Activated naive CD4-positive, alpha-beta T cell treated with anti-CD3 and anti-CD28 coated beads for 36 hours (primary cell): ENCODE results near the gene TEX51. TPM values are rescaled to one million over a fixed set of nuclear protein-coding genes. Genes with fewer than 3 reads are reported as not detected.

ENCODE experiments used
- CTCF ChIA-PET: fragments of 350-600 bp; sonication (Branson Sonifier 250); formaldehyde crosslinking; loops from one replicate; lab custom pipeline; 2021; ENCODE audit warnings: antibody characterized with exemption; lab: Charles Lee
- DNase-seq: peaks from one replicate; pipeline ENCODE4 v3.0.0-alpha.2; 2020
- H3K27ac Mint-ChIP-seq: one replicate; pipeline ENCODE4 v1.8.0; 2021; ENCODE audit warnings: mild to moderate bottlenecking, mixed read lengths
- H3K27me3 Mint-ChIP-seq: one replicate; pipeline ENCODE4 v1.8.0; 2021; ENCODE audit warnings: low read depth, mixed read lengths
- H3K36me3 Mint-ChIP-seq: one replicate; pipeline ENCODE4 v1.8.0; 2021; ENCODE audit warnings: low read depth, mixed read lengths
- H3K4me1 Mint-ChIP-seq: one replicate; pipeline ENCODE4 v1.8.0; 2021; ENCODE audit warnings: low read depth, mixed read lengths
- H3K4me3 Mint-ChIP-seq: one replicate; pipeline ENCODE4 v1.8.0; 2021; ENCODE audit warnings: mild to moderate bottlenecking, moderate library complexity, mixed read lengths
- H3K9me3 Mint-ChIP-seq: one replicate; pipeline ENCODE4 v1.8.0; 2021; ENCODE audit warnings: mixed read lengths
- intact Hi-C: fragments of 100-400 bp; cut with micrococcal nuclease; formaldehyde crosslinking; loops from one replicate; pipeline ENCODE4 v1.15.1; 2023
- total RNA-seq, 2 experiments: library from RNA; stranded (reverse); gene quantifications; one replicate each; pipeline ENCODE4 v1.2.3, GENCODE V29; 2021

Gene TEX51
- total RNA-seq, 2 experiments from 2014 or later, result not detected

DNA sequence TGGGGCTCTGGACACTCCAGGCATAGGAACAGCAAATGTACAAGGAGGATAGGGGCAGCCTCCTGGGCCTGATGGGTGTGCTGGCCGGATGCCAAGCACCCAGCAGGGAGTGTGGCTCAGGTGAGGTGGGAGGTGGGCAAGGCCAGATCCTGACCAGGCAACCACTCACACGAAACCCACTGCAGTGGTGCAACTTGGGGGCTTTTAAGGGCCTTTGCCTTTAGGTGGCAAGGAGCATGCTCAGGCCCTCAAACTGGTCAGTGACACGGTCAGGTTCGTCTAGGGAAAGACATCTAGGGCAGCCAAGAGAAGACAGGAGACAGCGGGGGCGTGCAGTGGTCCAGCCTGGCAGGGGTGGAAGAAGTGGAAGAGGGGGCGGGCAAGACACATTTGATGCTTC is 18.4 kb upstream of the TEX51 start:
- CTCF ChIA-PET, result no interaction called here
- intact Hi-C loops, result no loop called here
- no peaks in the 10 kb centered on the region for H3K36me3 Mint-ChIP-seq
- no peaks in the 10 kb centered on the region for H3K4me1 Mint-ChIP-seq
- no peak for DNase-seq
- H3K27me3 Mint-ChIP-seq, result no peaks in the 10 kb centered on the region
- peaks cover 7% of the 10 kb centered on the region for H3K9me3 Mint-ChIP-seq
- no peak overlapping the region for H3K27ac Mint-ChIP-seq
- no peak overlapping the region for H3K4me3 Mint-ChIP-seq

DNA sequence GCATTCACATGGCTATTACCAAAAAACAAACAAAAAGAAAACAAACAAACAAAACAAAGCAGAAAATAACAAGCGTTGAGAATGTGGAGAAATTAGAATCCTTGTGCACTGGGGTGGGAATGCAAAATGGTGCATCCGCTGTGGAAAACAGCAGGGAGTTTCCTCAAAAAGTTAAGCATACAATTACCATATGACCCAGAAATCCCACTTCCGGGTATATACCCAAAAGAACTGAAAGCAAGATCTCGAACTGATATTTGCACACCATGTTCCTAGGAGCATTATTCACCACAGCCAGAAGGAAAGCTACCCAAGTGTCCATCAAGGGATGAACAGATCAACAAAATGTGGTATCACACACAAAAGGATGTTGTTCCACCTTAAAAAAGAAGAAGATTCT is 17.9 kb upstream of the TEX51 start:
- no peak for DNase-seq
- no peak overlapping the region for H3K4me3 Mint-ChIP-seq
- H3K4me1 Mint-ChIP-seq, result no peaks in the 10 kb centered on the region
- CTCF ChIA-PET, result interaction anchor here (0.6 kb wide), 1 partner anchor 9 kb away, joined by 3 read pairs; no protein-coding TSS in a partner anchor
- intact Hi-C loops, result no loop called here
- H3K27ac Mint-ChIP-seq, result no peak overlapping the region
- no peaks in the 10 kb centered on the region for H3K27me3 Mint-ChIP-seq
- no peaks in the 10 kb centered on the region for H3K36me3 Mint-ChIP-seq
- H3K9me3 Mint-ChIP-seq, result peaks cover 2% of the 10 kb centered on the region

DNA sequence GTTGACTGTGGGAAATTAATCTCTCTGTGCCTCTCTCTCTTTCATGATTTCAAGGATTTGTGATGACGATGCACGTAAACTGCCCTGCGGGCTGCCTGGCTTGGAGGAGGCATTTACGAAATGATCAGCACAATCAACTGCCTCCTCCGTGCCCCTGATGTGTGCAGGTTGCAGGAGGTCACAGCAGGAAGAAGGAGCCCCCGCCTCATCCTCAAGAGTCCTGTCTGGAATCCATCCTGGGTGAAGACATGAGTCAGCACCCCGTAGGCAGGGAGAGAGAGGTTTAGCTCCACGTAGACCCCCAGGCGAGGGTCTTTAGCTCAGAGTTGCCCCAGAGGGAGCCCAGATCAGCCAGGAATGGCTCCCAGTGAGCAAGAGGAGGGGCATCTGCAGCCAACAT is 17.1 kb upstream of the TEX51 start:
- peaks cover 3% of the 10 kb centered on the region for H3K27me3 Mint-ChIP-seq
- DNase-seq, result no peak
- no peak overlapping the region for H3K4me3 Mint-ChIP-seq
- H3K4me1 Mint-ChIP-seq, result peaks cover 2% of the 10 kb centered on the region
- no peak overlapping the region for H3K27ac Mint-ChIP-seq
- no peaks in the 10 kb centered on the region for H3K36me3 Mint-ChIP-seq
- intact Hi-C loops, result no loop called here
- no peaks in the 10 kb centered on the region for H3K9me3 Mint-ChIP-seq
- CTCF ChIA-PET, result no interaction called here

DNA sequence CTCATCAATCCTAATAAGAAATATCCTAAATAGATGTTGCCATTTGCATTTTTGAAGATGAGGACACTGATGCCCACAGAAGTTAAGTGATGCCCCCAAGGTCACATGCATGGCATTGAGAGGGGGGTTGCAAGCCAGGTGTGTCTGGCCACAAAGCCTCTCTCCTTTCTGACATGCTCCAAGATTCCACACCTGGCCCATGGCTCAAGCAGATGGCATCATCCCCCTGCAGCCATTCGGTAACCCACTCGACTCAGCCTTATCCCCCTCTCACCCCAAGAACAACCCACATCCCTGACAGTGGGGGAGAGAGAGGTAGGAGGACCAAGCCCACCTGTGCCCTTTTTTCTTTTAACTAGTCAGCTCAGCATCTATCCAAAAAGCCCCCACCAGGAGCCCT is 16.5 kb upstream of the TEX51 start:
- no peak for DNase-seq
- Mint-ChIP-seq H3K27ac (no peak overlapping the region), H3K27me3 (peaks cover 9% of the 10 kb centered on the region), H3K4me3 (no peak overlapping the region), H3K9me3 (no peaks in the 10 kb centered on the region), H3K4me1 (peaks cover 2% of the 10 kb centered on the region), H3K36me3 (no peaks in the 10 kb centered on the region)
- intact Hi-C loops, result no loop called here
- CTCF ChIA-PET, result no interaction called here

DNA sequence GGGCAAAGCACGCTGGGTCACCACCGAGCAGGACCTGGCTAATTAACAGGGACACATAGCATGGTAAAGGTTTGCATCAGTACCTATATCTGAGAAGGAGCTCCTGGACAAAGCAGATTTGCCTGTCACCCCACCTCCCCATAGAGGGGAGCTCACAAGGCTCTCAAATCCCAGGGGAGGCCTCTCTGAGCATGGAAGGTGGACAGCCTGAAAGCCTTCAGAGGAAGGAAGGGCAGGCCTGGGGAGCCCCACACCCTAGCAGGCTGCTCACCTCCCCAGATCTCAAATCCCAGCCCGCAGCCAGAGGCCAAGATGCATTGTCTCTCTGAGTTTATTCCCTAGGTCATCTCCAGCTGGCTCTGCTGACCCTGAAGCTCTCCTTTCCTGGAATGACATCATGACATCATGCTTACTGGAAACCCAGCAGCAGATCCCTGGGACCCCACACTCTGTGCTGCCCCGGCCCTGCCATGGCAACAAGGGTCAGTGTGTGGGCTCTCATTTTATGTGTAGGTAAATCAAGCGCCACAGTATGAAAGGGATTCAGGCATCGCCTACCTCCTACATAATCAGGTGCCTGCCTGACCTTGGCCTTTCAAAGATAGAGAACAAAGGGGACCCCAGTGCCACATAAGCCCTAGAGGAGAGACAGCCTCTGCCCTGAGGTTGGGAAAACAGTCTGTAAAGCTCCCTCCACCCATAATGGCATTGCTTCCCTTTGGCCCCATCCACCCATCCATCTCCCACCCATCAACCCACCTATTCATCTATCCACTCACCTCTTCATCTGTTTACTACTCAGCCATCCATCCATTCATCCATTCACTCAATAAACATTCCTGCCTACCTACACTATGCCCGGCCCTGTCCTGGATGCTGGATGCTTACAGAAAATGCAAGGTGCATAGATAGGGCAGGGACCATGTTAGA is 15.7 kb upstream of the TEX51 start:
- no peak overlapping the region for H3K27ac Mint-ChIP-seq
- intact Hi-C loops, result no loop called here
- H3K4me1 Mint-ChIP-seq, result peaks cover 2% of the 10 kb centered on the region
- H3K27me3 Mint-ChIP-seq, result peaks cover 13% of the 10 kb centered on the region
- no peak for DNase-seq
- H3K4me3 Mint-ChIP-seq, result no peak overlapping the region
- H3K36me3 Mint-ChIP-seq, result no peaks in the 10 kb centered on the region
- no peaks in the 10 kb centered on the region for H3K9me3 Mint-ChIP-seq
- CTCF ChIA-PET, result no interaction called here

DNA sequence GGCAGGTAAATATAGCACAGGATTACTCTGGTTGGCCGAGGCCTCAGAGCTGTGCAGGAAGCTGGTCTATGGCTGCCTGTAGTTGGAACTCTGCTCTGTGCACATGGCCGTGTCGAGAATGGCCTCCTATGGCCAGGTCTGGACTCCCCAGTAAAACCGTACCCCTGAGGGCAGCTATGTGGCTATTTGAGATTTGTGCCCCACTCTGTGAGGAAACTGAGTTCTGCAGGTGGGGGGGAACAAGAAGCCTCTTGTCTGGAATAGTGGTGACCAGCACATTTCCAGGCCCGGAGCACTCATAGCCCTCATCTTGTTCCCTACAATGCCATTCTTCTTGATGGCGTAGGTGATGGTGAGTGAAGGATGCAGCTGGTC is 15.0 kb upstream of the TEX51 start:
- Mint-ChIP-seq H3K4me1 (peaks cover 2% of the 10 kb centered on the region), H3K27ac (no peak overlapping the region), H3K36me3 (no peaks in the 10 kb centered on the region), H3K27me3 (peaks cover 13% of the 10 kb centered on the region), H3K4me3 (no peak overlapping the region), H3K9me3 (no peaks in the 10 kb centered on the region)
- CTCF ChIA-PET, result no interaction called here
- no peak for DNase-seq
- intact Hi-C loops, result no loop called here

DNA sequence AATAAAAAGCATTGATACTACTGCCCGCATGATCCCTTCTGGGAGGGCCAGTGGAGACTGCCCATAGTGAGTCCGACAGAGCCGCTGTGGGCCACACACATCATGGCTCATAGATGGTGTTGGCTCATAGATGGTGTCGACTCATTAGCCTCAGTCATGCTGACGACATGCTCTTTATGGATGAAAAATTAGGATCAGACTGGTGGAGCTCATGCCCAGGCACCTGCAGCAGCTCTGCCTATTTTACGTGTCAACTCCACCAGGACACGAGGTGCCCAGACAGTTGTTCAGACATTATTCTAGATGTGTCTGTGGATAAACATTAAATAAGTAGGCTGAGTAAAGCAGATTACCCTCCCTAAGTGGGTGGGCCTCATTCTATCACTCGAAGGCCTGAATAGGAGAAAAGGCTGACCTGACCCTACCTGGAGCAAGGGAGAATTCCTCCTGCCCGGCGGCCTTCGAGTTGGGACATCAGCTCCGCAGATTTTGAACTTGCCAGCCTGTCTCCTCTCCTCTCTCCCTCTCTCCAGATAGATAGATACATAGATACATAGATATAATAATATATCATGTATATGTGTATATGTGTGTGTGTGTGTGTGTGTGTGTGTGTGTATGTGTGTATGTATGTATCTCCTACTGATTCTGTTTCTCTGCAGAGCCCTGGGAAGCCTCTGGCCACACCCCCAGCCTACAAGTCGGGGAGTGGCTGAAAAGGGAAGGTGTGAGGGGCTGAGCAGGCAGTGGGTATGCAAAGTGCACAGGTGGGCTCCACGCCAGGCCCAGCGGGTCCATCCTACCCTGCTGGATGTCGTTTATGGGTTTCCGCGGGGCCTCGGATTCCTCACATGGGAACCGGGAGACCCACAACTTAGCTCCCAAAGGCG is 13.6 kb upstream of the TEX51 start:
- Mint-ChIP-seq H3K27ac (no peak overlapping the region), H3K4me3 (no peak overlapping the region), H3K4me1 (peaks cover 2% of the 10 kb centered on the region), H3K9me3 (no peaks in the 10 kb centered on the region), H3K27me3 (peaks cover 13% of the 10 kb centered on the region), H3K36me3 (no peaks in the 10 kb centered on the region)
- CTCF ChIA-PET, result interaction anchor here (1.1 to 2.5 kb wide), 4 partner anchors 11 to 242 kb away, joined by 3 to 13 read pairs (median 6); no protein-coding TSS in a partner anchor
- intact Hi-C loops, result no loop called here
- DNase-seq, result no peak

DNA sequence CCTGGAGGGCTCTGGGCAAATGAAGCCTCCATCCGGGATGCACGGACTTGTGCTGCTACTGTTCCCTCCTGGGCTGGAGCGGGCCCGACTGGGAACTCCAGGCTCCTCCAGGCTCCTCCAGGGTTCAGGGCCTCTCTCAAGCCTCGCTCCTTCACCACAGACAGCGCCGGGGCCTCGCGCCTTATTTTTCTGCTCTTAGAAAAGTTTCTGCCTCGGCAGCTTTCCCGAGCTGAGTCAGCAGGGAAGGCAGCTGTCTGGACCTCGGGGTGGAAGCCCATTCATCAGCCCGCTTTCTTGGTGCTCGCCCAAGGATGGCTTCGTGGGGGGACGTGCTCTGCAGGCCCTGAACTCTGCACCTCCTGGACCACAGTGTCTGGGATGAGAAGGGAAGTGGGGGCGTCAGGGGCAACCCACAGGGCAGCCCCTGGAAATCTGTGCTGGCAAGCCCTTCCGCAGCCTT is 12.9 kb upstream of the TEX51 start:
- H3K27me3 Mint-ChIP-seq, result peaks cover 13% of the 10 kb centered on the region
- no peak overlapping the region for H3K4me3 Mint-ChIP-seq
- intact Hi-C loops, result loop anchor here (2.0 kb wide), 4 partner anchors 85 to 641 kb away; no protein-coding TSS in a partner anchor
- H3K9me3 Mint-ChIP-seq, result no peaks in the 10 kb centered on the region
- no peak overlapping the region for H3K27ac Mint-ChIP-seq
- CTCF ChIA-PET, result interaction anchor here (1.0 to 2.5 kb wide), 5 partner anchors 12 to 242 kb away, joined by 3 to 13 read pairs (median 4); no protein-coding TSS in a partner anchor
- H3K4me1 Mint-ChIP-seq, result peaks cover 2% of the 10 kb centered on the region
- DNase-seq, result no peak
- no peaks in the 10 kb centered on the region for H3K36me3 Mint-ChIP-seq

DNA sequence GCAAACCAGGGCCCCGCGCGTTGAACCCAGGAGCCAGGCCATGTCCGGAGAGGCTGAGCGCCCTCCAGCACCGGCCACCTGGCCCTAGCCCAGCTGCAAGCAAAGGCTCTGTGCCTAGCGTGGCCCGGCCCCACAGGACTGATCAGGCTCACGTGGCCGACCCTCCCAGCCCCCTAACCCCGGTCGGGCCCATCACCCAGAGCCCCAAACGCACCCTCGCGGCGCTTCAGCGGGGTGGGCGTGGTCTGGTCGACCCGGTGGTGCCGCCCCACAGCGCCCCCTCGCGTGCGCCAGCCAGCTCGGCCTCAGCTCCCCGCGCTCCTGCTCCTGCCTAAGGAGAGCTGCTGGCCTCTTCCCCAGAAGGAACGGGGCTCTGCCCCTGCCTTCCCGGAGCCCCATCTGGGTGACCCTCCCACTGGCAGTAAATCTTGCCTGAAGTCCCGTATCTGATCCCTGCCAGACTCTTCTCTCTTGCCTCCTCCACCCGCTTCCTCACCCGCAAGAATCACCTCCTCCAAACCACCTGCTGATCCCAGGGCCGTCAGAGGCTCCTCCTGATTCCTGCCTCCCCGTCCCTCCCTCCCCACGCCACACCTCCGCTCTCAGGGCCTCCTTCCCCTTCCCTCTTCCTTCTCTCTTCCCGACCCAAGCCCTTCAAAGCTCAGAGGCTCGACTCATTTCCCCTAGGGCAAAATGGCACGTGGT is 12.3 kb upstream of the TEX51 start:
- peaks cover 2% of the 10 kb centered on the region for H3K4me1 Mint-ChIP-seq
- H3K27ac Mint-ChIP-seq, result no peak overlapping the region
- H3K4me3 Mint-ChIP-seq, result no peak overlapping the region
- intact Hi-C loops, result loop anchor here (2.0 kb wide), 4 partner anchors 84 to 642 kb away; no protein-coding TSS in a partner anchor
- H3K9me3 Mint-ChIP-seq, result no peaks in the 10 kb centered on the region
- CTCF ChIA-PET, result interaction anchor here (0.7 to 2.5 kb wide), 7 partner anchors 13 to 258 kb away, joined by 3 to 13 read pairs (median 3); no protein-coding TSS in a partner anchor
- no peaks in the 10 kb centered on the region for H3K36me3 Mint-ChIP-seq
- H3K27me3 Mint-ChIP-seq, result peaks cover 13% of the 10 kb centered on the region
- DNase-seq, result peak; percentile 70

DNA sequence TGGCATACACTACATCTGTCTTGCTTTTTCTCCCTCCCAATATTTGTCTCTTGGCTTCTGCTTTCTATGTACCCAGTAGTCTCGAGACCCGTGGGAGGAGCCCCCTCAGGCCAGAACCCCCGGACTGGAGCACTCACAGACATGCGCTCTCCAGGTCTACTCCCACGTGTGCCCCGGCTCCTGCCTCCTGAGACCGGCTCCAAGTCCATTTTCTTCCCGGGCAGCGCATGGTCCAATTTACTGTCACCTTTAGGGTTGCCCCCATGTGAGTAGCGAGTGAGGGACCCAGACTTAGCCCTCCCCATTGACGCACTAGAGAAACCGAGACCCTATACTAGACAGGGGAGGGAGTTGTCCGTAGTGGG is 11.8 kb upstream of the TEX51 start:
- CTCF ChIA-PET, result interaction anchor here (0.7 to 2.5 kb wide), 4 partner anchors 13 to 259 kb away, joined by 3 to 13 read pairs (median 6); no protein-coding TSS in a partner anchor
- Mint-ChIP-seq H3K9me3 (no peaks in the 10 kb centered on the region), H3K36me3 (no peaks in the 10 kb centered on the region), H3K4me1 (peaks cover 2% of the 10 kb centered on the region), H3K27me3 (peaks cover 13% of the 10 kb centered on the region), H3K4me3 (no peak overlapping the region), H3K27ac (no peak overlapping the region)
- intact Hi-C loops, result loop anchor here (2.0 kb wide), 4 partner anchors 84 to 642 kb away; no protein-coding TSS in a partner anchor
- DNase-seq, result no peak

DNA sequence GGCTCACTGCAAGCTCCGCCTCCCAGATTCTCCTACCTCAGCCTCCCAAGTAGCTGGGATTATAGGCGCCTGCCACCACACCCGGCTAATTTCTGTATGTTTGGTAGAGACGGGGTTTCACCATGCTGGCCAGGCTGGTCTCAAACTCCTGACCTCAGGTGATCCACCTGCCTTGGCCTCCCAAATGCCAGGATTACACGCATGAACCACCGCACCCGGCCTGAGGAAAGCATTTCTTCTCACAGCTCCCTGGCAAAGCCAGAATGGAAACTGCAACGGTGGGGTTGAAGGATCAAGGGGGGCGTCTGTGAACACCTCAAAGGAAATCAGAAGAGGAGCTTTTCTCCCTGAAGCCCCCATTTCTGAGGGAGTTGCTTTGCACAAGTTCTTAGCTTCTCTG is 11.2 kb upstream of the TEX51 start:
- no peak overlapping the region for H3K27ac Mint-ChIP-seq
- CTCF ChIA-PET, result interaction anchor here (0.6 to 2.5 kb wide), 2 partner anchors 84 to 341 kb away, joined by 7 to 13 read pairs; no protein-coding TSS in a partner anchor
- no peak for DNase-seq
- no peaks in the 10 kb centered on the region for H3K36me3 Mint-ChIP-seq
- peaks cover 13% of the 10 kb centered on the region for H3K27me3 Mint-ChIP-seq
- H3K9me3 Mint-ChIP-seq, result no peaks in the 10 kb centered on the region
- intact Hi-C loops, result loop anchor here (2.0 kb wide), 4 partner anchors 83 to 643 kb away; no protein-coding TSS in a partner anchor
- H3K4me3 Mint-ChIP-seq, result no peak overlapping the region
- H3K4me1 Mint-ChIP-seq, result peaks cover 2% of the 10 kb centered on the region
